ENCODE measurements around the gene FGF5.

Gene FGF5

DNA sequence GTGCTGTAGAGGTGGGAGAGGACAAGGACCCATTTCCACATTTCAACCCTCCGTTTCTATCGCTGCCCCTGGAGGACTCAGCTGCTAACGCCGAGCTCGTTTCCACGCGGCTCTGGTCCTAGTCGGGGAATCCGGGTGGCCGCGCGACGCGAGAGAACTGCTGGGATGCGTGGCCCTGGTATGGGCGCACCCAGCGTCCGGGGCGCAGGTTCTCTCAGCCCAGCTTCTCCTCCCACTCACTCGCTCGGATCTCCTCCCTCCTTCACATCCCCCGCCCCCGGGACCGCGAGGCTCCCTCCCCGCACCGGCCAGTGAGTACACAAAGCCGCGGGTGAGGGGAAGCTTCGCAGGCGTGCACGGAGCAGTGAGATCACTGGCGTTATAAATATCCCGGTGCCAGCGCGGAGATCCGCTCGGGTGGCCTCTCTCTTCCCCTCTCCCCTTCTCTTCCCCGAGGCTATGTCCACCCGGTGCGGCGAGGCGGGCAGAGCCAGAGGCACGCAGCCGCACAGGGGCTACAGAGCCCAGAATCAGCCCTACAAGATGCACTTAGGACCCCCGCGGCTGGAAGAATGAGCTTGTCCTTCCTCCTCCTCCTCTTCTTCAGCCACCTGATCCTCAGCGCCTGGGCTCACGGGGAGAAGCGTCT lies at the start of gene FGF5:
Gene FGF5 (plus strand): TSS at position 412 of the 649 bp plus-strand sequence. CDS start 161 bp downstream, at position 573.
- ChIA-PET CTCF (interaction anchor here (0.6 to 1.6 kb wide), 2 partner anchors 63 to 1314 kb away, joined by 3 read pairs; no protein-coding TSS in a partner anchor), POLR2A (interaction anchor here (0.6 to 1.9 kb wide), 5 partner anchors 18 to 56 kb away, joined by 3 to 8 read pairs (median 4); no protein-coding TSS in a partner anchor)
- Histone ChIP-seq H3K4me1 (ENCODE audit: control insufficient read depth, insufficient read depth, low read length) (no peaks in the 10 kb centered on the region), H3K9me3 (ENCODE audit: control insufficient read depth, insufficient read depth, low read depth, low read length) (no peaks in the 10 kb centered on the region), H3K27ac (ENCODE audit: extremely low read depth, low read depth, low read length) (peak within 1 kb of the TSS; percentile 26; the same call in 1 of the 2 replicates), H3K4me3 (ENCODE audit: low read depth, low read length) (peak within 1 kb of the TSS; percentile 60), H3K36me3 (ENCODE audit: control insufficient read depth in 2 of 2, insufficient read depth in 1 of 2, low read length in 2 of 2) (no peaks in the 10 kb centered on the region)
- peak; percentile 71 for TF ChIP-seq GLIS2 (tag by site-specific recombination; IDR thresholded peaks at IDR 0.05)
- TF ChIP-seq PRDM10 (tag by site-specific recombination; IDR thresholded peaks at IDR 0.05): peak; percentile 81
- TF ChIP-seq, protein P1, sequence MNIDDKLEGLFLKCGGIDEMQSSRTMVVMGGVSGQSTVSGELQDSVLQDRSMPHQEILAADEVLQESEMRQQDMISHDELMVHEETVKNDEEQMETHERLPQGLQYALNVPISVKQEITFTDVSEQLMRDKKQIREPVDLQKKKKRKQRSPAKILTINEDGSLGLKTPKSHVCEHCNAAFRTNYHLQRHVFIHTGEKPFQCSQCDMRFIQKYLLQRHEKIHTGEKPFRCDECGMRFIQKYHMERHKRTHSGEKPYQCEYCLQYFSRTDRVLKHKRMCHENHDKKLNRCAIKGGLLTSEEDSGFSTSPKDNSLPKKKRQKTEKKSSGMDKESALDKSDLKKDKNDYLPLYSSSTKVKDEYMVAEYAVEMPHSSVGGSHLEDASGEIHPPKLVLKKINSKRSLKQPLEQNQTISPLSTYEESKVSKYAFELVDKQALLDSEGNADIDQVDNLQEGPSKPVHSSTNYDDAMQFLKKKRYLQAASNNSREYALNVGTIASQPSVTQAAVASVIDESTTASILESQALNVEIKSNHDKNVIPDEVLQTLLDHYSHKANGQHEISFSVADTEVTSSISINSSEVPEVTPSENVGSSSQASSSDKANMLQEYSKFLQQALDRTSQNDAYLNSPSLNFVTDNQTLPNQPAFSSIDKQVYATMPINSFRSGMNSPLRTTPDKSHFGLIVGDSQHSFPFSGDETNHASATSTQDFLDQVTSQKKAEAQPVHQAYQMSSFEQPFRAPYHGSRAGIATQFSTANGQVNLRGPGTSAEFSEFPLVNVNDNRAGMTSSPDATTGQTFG (tag by site-specific recombination; IDR thresholded peaks at IDR 0.05; ENCODE audit: borderline replicate concordance): no peak
- TF ChIP-seq ZNF707 (tag by site-specific recombination; IDR thresholded peaks at IDR 0.05): no peak
- no peak for TF ChIP-seq GLI2 (tag by site-specific recombination; IDR thresholded peaks at IDR 0.05; ENCODE audit: borderline replicate concordance, low read depth)
- peak; percentile 45 for TF ChIP-seq KLF9 (tag by site-specific recombination; IDR thresholded peaks at IDR 0.05; ENCODE audit: low read depth)
- TF ChIP-seq ZBTB48 (tag by site-specific recombination; IDR thresholded peaks at IDR 0.05): no peak
- TF ChIP-seq ZNF248 (tag by site-specific recombination; IDR thresholded peaks at IDR 0.05): no peak
- peak; percentile 64 for TF ChIP-seq SP3 (tag by site-specific recombination; IDR thresholded peaks at IDR 0.05)
- no peak for TF ChIP-seq ZNF623 (tag by site-specific recombination; IDR thresholded peaks at IDR 0.05)
- TF ChIP-seq KLF10 (tag by site-specific recombination; IDR thresholded peaks at IDR 0.05): no peak
- TF ChIP-seq ZNF223 (tag by site-specific recombination; IDR thresholded peaks at IDR 0.05): no peak
- TF ChIP-seq, protein P2, sequence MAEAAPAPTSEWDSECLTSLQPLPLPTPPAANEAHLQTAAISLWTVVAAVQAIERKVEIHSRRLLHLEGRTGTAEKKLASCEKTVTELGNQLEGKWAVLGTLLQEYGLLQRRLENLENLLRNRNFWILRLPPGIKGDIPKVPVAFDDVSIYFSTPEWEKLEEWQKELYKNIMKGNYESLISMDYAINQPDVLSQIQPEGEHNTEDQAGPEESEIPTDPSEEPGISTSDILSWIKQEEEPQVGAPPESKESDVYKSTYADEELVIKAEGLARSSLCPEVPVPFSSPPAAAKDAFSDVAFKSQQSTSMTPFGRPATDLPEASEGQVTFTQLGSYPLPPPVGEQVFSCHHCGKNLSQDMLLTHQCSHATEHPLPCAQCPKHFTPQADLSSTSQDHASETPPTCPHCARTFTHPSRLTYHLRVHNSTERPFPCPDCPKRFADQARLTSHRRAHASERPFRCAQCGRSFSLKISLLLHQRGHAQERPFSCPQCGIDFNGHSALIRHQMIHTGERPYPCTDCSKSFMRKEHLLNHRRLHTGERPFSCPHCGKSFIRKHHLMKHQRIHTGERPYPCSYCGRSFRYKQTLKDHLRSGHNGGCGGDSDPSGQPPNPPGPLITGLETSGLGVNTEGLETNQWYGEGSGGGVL (tag by site-specific recombination; IDR thresholded peaks at IDR 0.05): peak; percentile 92
- no peak for TF ChIP-seq TCF7L2 (IDR thresholded peaks at IDR 0.05; ENCODE audit: borderline replicate concordance, low read depth, low read length)
- peak; percentile 33 for TF ChIP-seq ZIC2 (tag by site-specific recombination; IDR thresholded peaks at IDR 0.05)
- TF ChIP-seq ZNF426 (tag by site-specific recombination; IDR thresholded peaks at IDR 0.05): no peak
- TF ChIP-seq ZNF660 (tag by site-specific recombination; IDR thresholded peaks at IDR 0.05): peak; percentile 61; the same call in 1 of the 2 replicates
- TF ChIP-seq ZNF585B (tag by site-specific recombination; IDR thresholded peaks at IDR 0.05): no peak
- no peak for TF ChIP-seq ZSCAN23 (tag by site-specific recombination; IDR thresholded peaks at IDR 0.05)
- no peak for TF ChIP-seq PBX3 (CRISPR knock-in tag; IDR thresholded peaks at IDR 0.05)
- no peak for TF ChIP-seq ZNF354C (tag by site-specific recombination; IDR thresholded peaks at IDR 0.05; ENCODE audit: borderline replicate concordance, low read depth)
- TF ChIP-seq YY2 (tag by site-specific recombination; IDR thresholded peaks at IDR 0.05): no peak
- peak; percentile 91 for TF ChIP-seq ZNF366 (tag by site-specific recombination; conservative IDR thresholded peaks at IDR 0.05)
- TF ChIP-seq ZNF473 (tag by site-specific recombination; IDR thresholded peaks at IDR 0.05): no peak
- no peak for TF ChIP-seq ZNF549 (tag by site-specific recombination; IDR thresholded peaks at IDR 0.05)
- no peak for TF ChIP-seq ZNF175 (tag by site-specific recombination; IDR thresholded peaks at IDR 0.05)
